Activated effector memory CD4-positive, alpha-beta T cell treated with anti-CD3 and anti-CD28 coated beads, Interleukin-2, amount 50 U/mL, for 16 hours (primary cell): ENCODE data around the gene HCN4.
"Not testable (repeated sequence)": the region's sequence is repeated elsewhere in the genome, so short reads cannot be mapped to it uniquely, and the experiment has no call there.

Source experiments
- DNase-seq: peaks from one replicate; pipeline ENCODE4 v3.0.0-alpha.2; 2020

Gene HCN4

GRCh38 chr15:73323956-73324355 is 44.8 kb downstream of the HCN4 start:
- peak; percentile 58 for DNase-seq

GRCh38 chr15:73323374-73323955 is 45.3 kb downstream of the HCN4 start:
- peak; percentile 33 for DNase-seq

GRCh38 chr15:73322665-73323373 is 45.9 kb downstream of the HCN4 start:
- DNase-seq = peak; percentile 56

GRCh38 chr15:73321496-73322450 is 47.0 kb downstream of the HCN4 start:
- peak; percentile 24 for DNase-seq

- DNase-seq = peak; percentile 44
These were observed 48.1 kb downstream of the HCN4 start for GRCh38 chr15:73320619-73321180.

GRCh38 chr15:73319460-73320245 is 49.1 kb downstream of the HCN4 start:
- DNase-seq = peak; percentile 52

GRCh38 chr15:73318463-73319351 is 50.1 kb downstream of the HCN4 start:
- peak; percentile 60 for DNase-seq

GRCh38 chr15:73317651-73318462 is 50.9 kb downstream of the HCN4 start:
- peak; percentile 27 for DNase-seq

- no peak for DNase-seq
These were observed 54.9 kb downstream of the HCN4 start for GRCh38 chr15:73313861-73314260.

- no peak for DNase-seq
These were observed 60.5 kb downstream of the HCN4 start for GRCh38 chr15:73308305-73308704.

GRCh38 chr15:73305331-73306211 is 63.2 kb downstream of the HCN4 start:
- no peak for DNase-seq

- no peak for DNase-seq
These were observed 65.1 kb downstream of the HCN4 start for GRCh38 chr15:73303636-73304035.

GRCh38 chr15:73300286-73300685 is 68.5 kb downstream of the HCN4 start:
- not testable (repeated sequence) for DNase-seq

- DNase-seq = no peak
These were observed 70.1 kb downstream of the HCN4 start for GRCh38 chr15:73298522-73299245.

- no peak for DNase-seq
These were observed 72.0 kb downstream of the HCN4 start for GRCh38 chr15:73296609-73297353.

GRCh38 chr15:73295630-73296286 is 73.0 kb downstream of the HCN4 start:
- DNase-seq = no peak

GRCh38 chr15:73293773-73294172 is 75.0 kb downstream of the HCN4 start:
- no peak for DNase-seq
